ENCODE results near the gene MALAT1. TPM values are rescaled to one million over a fixed set of nuclear protein-coding genes. Genes with fewer than 3 reads are reported as not detected.

MALAT1 gene
- total RNA-seq, 1 donor from 2014 or later = 16,546 TPM

DNA sequence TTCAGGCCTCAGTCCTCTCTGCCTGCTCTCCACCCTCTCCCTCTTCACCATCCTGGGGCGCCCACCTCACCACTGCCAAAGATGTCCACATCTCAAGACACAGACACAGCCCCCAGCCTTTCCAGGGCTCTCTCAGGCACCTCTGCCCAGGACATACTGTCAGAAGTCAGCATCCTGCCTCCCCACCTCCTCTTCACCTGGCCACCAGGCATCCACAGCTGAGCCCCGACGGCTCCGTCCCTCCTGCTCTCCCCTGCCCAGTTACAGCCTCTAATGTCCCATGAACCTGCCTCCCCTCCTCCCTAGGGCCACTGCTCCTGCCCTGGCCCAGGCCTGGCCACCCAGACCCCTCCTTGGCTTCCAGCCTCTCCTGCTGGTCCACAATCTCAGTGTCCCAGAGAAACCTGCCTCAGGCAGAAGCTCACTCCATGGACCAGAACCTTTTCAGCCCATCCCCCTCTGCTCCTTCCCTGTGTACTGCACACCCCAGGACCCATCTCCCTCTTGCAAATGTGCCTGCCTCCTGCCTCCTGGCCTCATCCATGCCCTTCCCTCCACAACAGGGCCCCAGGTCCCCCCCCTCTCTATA lies 56.1 kb downstream of the MALAT1 start:
- no peaks in the 10 kb centered on the region for H3K9me3 Mint-ChIP-seq (ENCODE audit: low read depth)
- no peak overlapping the region for H3K4me3 Mint-ChIP-seq (ENCODE audit: low read depth)
- H3K27ac Mint-ChIP-seq = peak overlapping the region; percentile 82
- no peak for DNase-seq (ENCODE audit: low spot score, unreplicated experiment)
- peaks cover 21% of the 10 kb centered on the region for H3K4me1 Mint-ChIP-seq (ENCODE audit: low read depth)
- TF ChIP-seq, protein P1, sequence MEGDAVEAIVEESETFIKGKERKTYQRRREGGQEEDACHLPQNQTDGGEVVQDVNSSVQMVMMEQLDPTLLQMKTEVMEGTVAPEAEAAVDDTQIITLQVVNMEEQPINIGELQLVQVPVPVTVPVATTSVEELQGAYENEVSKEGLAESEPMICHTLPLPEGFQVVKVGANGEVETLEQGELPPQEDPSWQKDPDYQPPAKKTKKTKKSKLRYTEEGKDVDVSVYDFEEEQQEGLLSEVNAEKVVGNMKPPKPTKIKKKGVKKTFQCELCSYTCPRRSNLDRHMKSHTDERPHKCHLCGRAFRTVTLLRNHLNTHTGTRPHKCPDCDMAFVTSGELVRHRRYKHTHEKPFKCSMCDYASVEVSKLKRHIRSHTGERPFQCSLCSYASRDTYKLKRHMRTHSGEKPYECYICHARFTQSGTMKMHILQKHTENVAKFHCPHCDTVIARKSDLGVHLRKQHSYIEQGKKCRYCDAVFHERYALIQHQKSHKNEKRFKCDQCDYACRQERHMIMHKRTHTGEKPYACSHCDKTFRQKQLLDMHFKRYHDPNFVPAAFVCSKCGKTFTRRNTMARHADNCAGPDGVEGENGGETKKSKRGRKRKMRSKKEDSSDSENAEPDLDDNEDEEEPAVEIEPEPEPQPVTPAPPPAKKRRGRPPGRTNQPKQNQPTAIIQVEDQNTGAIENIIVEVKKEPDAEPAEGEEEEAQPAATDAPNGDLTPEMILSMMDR (IDR thresholded peaks at IDR 0.05; ENCODE audit: unreplicated experiment) = no peak
- no peaks in the 10 kb centered on the region for H3K36me3 Mint-ChIP-seq (ENCODE audit: insufficient read depth)
- peaks cover 33% of the 10 kb centered on the region for H3K27me3 Mint-ChIP-seq

- DNase-seq (ENCODE audit: low spot score, unreplicated experiment) = no peak
- TF ChIP-seq, protein P1 (IDR thresholded peaks at IDR 0.05; ENCODE audit: unreplicated experiment) = no peak
- peaks cover 41% of the 10 kb centered on the region for H3K27me3 Mint-ChIP-seq
- peaks cover 24% of the 10 kb centered on the region for H3K4me1 Mint-ChIP-seq (ENCODE audit: low read depth)
- no peaks in the 10 kb centered on the region for H3K36me3 Mint-ChIP-seq (ENCODE audit: insufficient read depth)
- H3K27ac Mint-ChIP-seq = no peak overlapping the region
- peak overlapping the region; percentile 55 for H3K4me3 Mint-ChIP-seq (ENCODE audit: low read depth)
- no peaks in the 10 kb centered on the region for H3K9me3 Mint-ChIP-seq (ENCODE audit: low read depth)
These were observed 56.9 kb downstream of the MALAT1 start for GRCh38 chr11:65555693-65556231.

Other genes with a start within 250 kb of the MALAT1 start
- 24.4 and 27.4 TPM in 2 replicates for gene POLA2, start 237.1 kb upstream of the MALAT1 start, total RNA-seq
- gene CDC42EP2, start 184.2 kb upstream of the MALAT1 start, total RNA-seq = 5.3 and 5.9 TPM in 2 replicates
- gene DPF2, start 165.2 kb upstream of the MALAT1 start, total RNA-seq = 81.9 and 96.5 TPM in 2 replicates
- gene TIGD3, start 144.3 kb upstream of the MALAT1 start, total RNA-seq = 3.0 and 3.8 TPM in 2 replicates
- 4.0 and 5.3 TPM in 2 replicates for gene SLC25A45, start 116.4 kb upstream of the MALAT1 start, total RNA-seq
- gene FRMD8, start 112.4 kb upstream of the MALAT1 start, total RNA-seq = 27.3 and 27.5 TPM in 2 replicates
- 78.8 and 99.9 TPM in 2 replicates for gene NEAT1, start 76.2 kb upstream of the MALAT1 start, total RNA-seq
- gene SCYL1, start 26.0 kb downstream of the MALAT1 start, total RNA-seq = 61.4 and 66.3 TPM in 2 replicates
- 55.3 and 57.7 TPM in 2 replicates for gene LTBP3, start 59.3 kb downstream of the MALAT1 start, total RNA-seq
- gene ZNRD2, start 71.4 kb downstream of the MALAT1 start, total RNA-seq = 25.3 and 25.9 TPM in 2 replicates
- gene FAM89B, start 73.5 kb downstream of the MALAT1 start, total RNA-seq = 62.5 and 65.0 TPM in 2 replicates
- gene EHBP1L1, start 77.0 kb downstream of the MALAT1 start, total RNA-seq = 13.0 and 15.2 TPM in 2 replicates
- gene KCNK7, start 96.8 kb downstream of the MALAT1 start, total RNA-seq = 0.95 and 1.7 TPM in 2 replicates
- 61.4 and 63.8 TPM in 2 replicates for gene MAP3K11, start 115.2 kb downstream of the MALAT1 start, total RNA-seq
- 59.5 and 66.0 TPM in 2 replicates for gene PCNX3, start 116.7 kb downstream of the MALAT1 start, total RNA-seq
- 19.5 and 20.2 TPM in 2 replicates for gene SIPA1, start 139.1 kb downstream of the MALAT1 start, total RNA-seq
- 54.2 and 54.5 TPM in 2 replicates for gene RELA, start 163.9 kb downstream of the MALAT1 start, total RNA-seq
- gene KAT5, start 213.2 kb downstream of the MALAT1 start, total RNA-seq = 65.8 and 73.1 TPM in 2 replicates
- gene RNASEH2C, start 221.8 kb downstream of the MALAT1 start, total RNA-seq = 38.5 and 44.0 TPM in 2 replicates

Measured in progenitor cell of endocrine pancreas (in vitro differentiated cells).